Putamen (tissue), 1 donor: ENCODE data around the gene MALT1.
"Not testable (repeated sequence)": the region's sequence is repeated elsewhere in the genome, so short reads cannot be mapped to it uniquely, and the experiment has no call there.

Source experiments
- DNase-seq: peaks from one replicate; pipeline ENCODE4 v3.0.0-alpha.2; 2016; ENCODE audit warnings: low spot score

MALT1 gene

GRCh38 chr18:58738322-58738721, 67.1 kb downstream of the MALT1 start:
- no peak for DNase-seq

- DNase-seq: no peak
Observed at GRCh38 chr18:58745914-58746313, 74.6 kb downstream of the MALT1 start.

- DNase-seq: no peak
Observed at GRCh38 chr18:58748899-58749595, 77.8 kb downstream of the MALT1 start.

- DNase-seq: no peak
Observed at GRCh38 chr18:58753976-58754375, 82.7 kb downstream of the MALT1 start.

- DNase-seq: peak; percentile 34
Observed at GRCh38 chr18:58754544-58755068, 83.3 kb downstream of the MALT1 start.

GRCh38 chr18:58755304-58756010, 84.2 kb downstream of the MALT1 start:
- no peak for DNase-seq

- no peak for DNase-seq
Observed at GRCh38 chr18:58756148-58756547, 84.9 kb downstream of the MALT1 start.

- no peak for DNase-seq
Observed at GRCh38 chr18:58756596-58757240, 85.5 kb downstream of the MALT1 start.

- not testable (repeated sequence) for DNase-seq
Observed at GRCh38 chr18:58757351-58757750, 86.1 kb downstream of the MALT1 start.

- DNase-seq: no peak
Observed at GRCh38 chr18:58758046-58758445, 86.8 kb downstream of the MALT1 start.

- no peak for DNase-seq
Observed at GRCh38 chr18:58758606-58759005, 87.3 kb downstream of the MALT1 start.

- DNase-seq: no peak
Observed at GRCh38 chr18:58761241-58761969, 90.1 kb downstream of the MALT1 start.

GRCh38 chr18:58761970-58762780, 90.9 kb downstream of the MALT1 start:
- no peak for DNase-seq

GRCh38 chr18:58762781-58763171, 91.5 kb downstream of the MALT1 start:
- no peak for DNase-seq

GRCh38 chr18:58766164-58766563, 94.9 kb downstream of the MALT1 start:
- no peak for DNase-seq

GRCh38 chr18:58766946-58767345, 95.7 kb downstream of the MALT1 start:
- DNase-seq: no peak

GRCh38 chr18:58768293-58768974, 97.2 kb downstream of the MALT1 start:
- DNase-seq: peak; percentile 66

GRCh38 chr18:58769321-58769720, 98.1 kb downstream of the MALT1 start:
- no peak for DNase-seq

GRCh38 chr18:58770601-58771000, 99.3 kb downstream of the MALT1 start:
- DNase-seq: no peak

- no peak for DNase-seq
Observed at GRCh38 chr18:58772161-58772560, 100.9 kb downstream of the MALT1 start.

- DNase-seq: no peak
Observed at GRCh38 chr18:58776084-58776483, 104.8 kb downstream of the MALT1 start.
